ENCODE results near the gene TMCO6.

TMCO6 gene

DNA sequence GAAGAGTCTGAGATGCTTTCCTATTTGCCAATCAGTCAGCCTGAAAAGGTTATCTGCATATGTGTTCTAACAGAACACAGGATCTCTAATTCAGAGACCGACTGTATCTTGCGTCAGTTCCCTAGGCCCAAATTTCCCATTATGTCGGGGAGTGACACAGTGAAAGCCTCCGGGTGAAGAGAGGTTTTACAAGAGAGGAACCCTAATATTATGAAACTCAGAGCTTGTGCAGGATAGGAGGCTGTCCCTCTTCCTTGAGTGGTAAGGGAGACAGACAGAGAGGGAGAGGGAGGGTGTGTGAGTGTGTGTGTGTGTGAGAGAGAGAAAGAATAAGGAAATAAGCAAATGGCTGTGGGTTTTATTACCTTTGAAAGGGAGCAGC, 8.2 kb upstream of the TMCO6 start:
- no peak for DNase-seq (ENCODE audit: low read depth in 2 of 2)
- H3K4me3 ChIP-seq (replicated peaks in 1 of 2; ENCODE audit: low read depth in 2 of 2, low read length in 2 of 2) = no peak overlapping the region
- TF ChIP-seq CTCF (IDR thresholded peaks at IDR 0.05; ENCODE audit: low read depth, low read length) = no peak

GRCh38 chr5:140631831-140632365, 7.4 kb upstream of the TMCO6 start:
- peak overlapping the region; percentile 40 to 48 for H3K4me3 ChIP-seq (replicated peaks in 1 of 2; ENCODE audit: low read depth in 2 of 2, low read length in 2 of 2)
- DNase-seq (ENCODE audit: low read depth in 2 of 2) = no peak
- TF ChIP-seq CTCF (IDR thresholded peaks at IDR 0.05; ENCODE audit: low read depth, low read length) = no peak

DNA sequence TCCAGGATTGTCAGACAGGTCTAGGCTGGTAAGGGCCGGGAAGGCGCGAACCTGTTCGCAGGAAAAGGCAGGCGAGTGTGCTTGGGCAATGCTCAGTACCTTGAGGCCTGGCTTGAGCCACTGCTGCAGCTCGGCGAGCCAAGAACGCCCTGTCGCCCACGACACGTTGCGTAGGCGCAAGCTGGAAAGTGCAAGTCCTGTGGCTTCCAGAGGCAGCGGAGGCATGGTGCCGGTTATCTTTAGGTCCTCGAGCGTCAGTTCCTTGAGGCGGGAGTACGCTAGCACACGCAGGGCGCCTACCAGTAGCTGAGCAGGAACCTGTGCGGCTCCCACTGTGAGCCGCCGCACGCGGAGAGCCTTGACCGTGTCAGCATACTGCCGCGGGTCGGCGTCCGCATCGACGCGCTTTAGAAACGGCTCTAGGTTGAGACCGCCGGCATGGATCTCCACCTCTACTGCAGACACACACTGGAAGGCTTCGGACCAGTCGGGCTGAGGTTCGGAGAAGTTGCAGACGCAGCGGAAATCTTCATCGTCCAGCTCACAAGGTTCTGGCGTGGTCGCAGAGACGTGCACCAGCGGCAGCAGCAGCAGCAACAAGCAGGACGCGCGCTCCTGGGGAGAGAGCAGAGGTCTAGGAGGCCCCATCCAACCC, 6.8 kb upstream of the TMCO6 start:
- H3K4me3 ChIP-seq (replicated peaks in 1 of 2; ENCODE audit: low read depth in 2 of 2, low read length in 2 of 2) = peak overlapping the region; percentile 40 to 48
- TF ChIP-seq CTCF (IDR thresholded peaks at IDR 0.05; ENCODE audit: low read depth, low read length) = peak; percentile 4
- peak; percentile 43 to 77 for DNase-seq (ENCODE audit: low read depth in 2 of 2)

GRCh38 chr5:140633021-140633471, 6.2 kb upstream of the TMCO6 start, which contains the start of gene CD14:
CD14 (minus strand) TSS chr5:140633175; CDS start chr5:140633071, 104 bp downstream.
- no peak for TF ChIP-seq CTCF (IDR thresholded peaks at IDR 0.05; ENCODE audit: low read depth, low read length)
- peak; percentile 46 to 48 for DNase-seq (ENCODE audit: low read depth in 2 of 2)
- peak within 1 kb of the TSS; percentile 40 to 48 for H3K4me3 ChIP-seq (replicated peaks in 1 of 2; ENCODE audit: low read depth in 2 of 2, low read length in 2 of 2)

DNA sequence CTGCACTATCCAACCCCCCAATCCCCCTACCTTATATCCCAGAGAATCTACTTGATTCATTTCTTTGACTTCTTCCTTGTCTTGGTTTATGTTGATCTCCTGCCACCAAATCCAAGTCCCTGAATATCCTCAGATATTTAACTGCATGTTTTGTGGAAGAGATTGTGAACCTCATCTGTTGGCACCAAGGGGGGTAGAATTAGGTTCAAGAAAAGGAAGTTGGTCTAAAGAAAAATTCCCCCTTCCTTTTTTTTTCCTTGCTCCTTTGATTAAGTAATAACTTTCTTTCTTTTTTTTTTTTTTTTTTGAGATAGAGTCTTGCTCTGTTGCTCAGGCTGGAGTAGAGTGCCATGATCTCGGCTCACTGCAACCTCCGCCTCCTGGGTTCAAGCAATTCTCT, 5.8 kb upstream of the TMCO6 start:
- no peak for DNase-seq (ENCODE audit: low read depth in 2 of 2)
- TF ChIP-seq CTCF (IDR thresholded peaks at IDR 0.05; ENCODE audit: low read depth, low read length) = no peak
- no peak overlapping the region for H3K4me3 ChIP-seq (replicated peaks in 1 of 2; ENCODE audit: low read depth in 2 of 2, low read length in 2 of 2)

DNA sequence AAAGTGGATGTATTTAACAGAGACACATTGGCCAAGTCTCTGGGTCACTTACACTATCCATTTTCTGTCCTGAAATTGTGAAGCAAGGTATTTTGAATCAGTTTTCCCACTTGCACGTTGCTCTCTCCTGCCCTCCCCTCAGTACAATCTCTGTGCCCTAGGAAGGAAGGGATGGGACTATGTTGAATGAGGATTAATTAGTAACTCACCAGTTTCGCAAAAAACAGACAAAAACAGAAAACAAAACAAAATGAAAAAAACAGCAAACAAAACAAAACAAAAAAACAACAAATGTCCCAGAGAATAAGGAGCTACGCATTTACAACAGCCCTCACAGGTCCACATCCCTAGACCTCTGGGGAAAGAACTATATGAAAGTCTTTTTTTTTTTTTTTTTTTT, 5.1 kb upstream of the TMCO6 start:
- no peak for DNase-seq (ENCODE audit: low read depth in 2 of 2)
- TF ChIP-seq CTCF (IDR thresholded peaks at IDR 0.05; ENCODE audit: low read depth, low read length) = no peak
- no peak overlapping the region for H3K4me3 ChIP-seq (replicated peaks in 1 of 2; ENCODE audit: low read depth in 2 of 2, low read length in 2 of 2)

Measured in cardiac fibroblast (primary cell).